Measurements from ENCODE around the gene FNDC3A.
"Not testable (repeated sequence)": the region's sequence is repeated elsewhere in the genome, so short reads cannot be mapped to it uniquely, and the experiment has no call there.

FNDC3A gene

DNA sequence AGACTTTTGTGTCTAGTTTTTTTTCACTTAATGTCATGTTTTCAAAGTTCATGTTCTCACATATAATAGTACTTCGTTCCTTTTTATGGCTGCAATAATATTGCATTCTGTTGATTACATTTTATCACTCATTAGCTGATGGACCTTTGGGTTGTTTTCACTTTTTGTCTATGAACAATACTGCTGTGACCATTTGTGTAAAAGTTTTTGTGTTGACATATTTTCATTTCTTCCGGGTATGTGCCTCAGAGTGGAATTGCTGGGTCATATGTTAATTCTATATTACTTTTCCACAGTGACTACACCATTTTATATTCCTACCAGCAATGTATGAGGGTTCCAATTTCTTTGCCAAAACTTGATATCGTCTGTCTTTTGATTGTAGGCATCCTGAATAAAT lies 158.6 kb downstream of the FNDC3A start:
- H3K36me3 ChIP-seq = peaks cover 72% of the 10 kb centered on the region

GRCh38 chr13:49137138-49137643 lies 161.5 kb downstream of the FNDC3A start:
- not testable (repeated sequence) for H3K9me3 ChIP-seq; H3K27me3 ChIP-seq; DNase-seq; H3K4me1 ChIP-seq; H3K4me3 ChIP-seq (ENCODE audit: low read depth, low read length)
- H3K36me3 ChIP-seq = peaks cover 69% of the 10 kb centered on the region

More for the DNA sequence above, 158.6 kb downstream of the FNDC3A start:
- Histone ChIP-seq H3K4me1 (peaks cover 5% of the 10 kb centered on the region), H3K4me3 (ENCODE audit: low read depth, low read length) (no peak overlapping the region), H3K9me3 (no peaks in the 10 kb centered on the region), H3K27me3 (no peaks in the 10 kb centered on the region)
- DNase-seq = no peak
- TF ChIP-seq, protein P1, sequence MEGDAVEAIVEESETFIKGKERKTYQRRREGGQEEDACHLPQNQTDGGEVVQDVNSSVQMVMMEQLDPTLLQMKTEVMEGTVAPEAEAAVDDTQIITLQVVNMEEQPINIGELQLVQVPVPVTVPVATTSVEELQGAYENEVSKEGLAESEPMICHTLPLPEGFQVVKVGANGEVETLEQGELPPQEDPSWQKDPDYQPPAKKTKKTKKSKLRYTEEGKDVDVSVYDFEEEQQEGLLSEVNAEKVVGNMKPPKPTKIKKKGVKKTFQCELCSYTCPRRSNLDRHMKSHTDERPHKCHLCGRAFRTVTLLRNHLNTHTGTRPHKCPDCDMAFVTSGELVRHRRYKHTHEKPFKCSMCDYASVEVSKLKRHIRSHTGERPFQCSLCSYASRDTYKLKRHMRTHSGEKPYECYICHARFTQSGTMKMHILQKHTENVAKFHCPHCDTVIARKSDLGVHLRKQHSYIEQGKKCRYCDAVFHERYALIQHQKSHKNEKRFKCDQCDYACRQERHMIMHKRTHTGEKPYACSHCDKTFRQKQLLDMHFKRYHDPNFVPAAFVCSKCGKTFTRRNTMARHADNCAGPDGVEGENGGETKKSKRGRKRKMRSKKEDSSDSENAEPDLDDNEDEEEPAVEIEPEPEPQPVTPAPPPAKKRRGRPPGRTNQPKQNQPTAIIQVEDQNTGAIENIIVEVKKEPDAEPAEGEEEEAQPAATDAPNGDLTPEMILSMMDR (IDR thresholded peaks at IDR 0.05; ENCODE audit: low read depth, low read length) = no peak

DNA sequence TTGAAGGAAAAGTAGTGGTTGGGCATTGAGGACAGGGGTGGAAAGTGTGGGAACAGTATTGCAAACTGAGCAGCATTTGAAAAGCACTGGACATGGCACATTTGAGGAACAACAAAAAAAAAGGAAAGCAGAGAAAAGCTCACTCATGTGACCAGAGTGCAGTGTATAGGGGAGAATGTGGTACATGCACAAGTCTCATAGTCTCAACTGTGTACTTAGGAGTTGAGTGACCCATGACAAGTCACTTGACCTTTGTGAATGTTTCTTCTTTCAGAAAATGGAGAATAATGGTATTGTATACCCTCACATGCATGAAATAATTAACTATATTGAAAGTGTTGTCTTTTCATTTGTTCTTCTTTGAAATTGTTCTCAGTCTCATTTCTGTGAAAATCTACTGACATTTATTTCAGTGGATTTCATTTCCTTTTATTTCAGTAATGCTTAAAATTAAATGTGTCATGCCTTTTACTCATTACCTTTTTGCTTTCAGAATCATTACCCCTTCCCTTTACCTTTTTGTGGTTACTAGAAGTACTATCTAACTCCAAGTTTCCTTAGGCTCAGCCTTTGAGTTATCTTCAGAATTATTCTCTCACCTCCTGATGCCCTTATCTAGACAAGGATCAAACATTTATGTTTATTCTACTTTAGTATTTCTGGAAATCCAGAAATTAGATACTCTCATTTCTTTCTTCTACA lies 165.3 kb downstream of the FNDC3A start:
- H3K27me3 ChIP-seq = no peaks in the 10 kb centered on the region
- no peak overlapping the region for H3K4me3 ChIP-seq (ENCODE audit: low read depth, low read length)
- no peaks in the 10 kb centered on the region for H3K4me1 ChIP-seq
- no peaks in the 10 kb centered on the region for H3K9me3 ChIP-seq
- H3K36me3 ChIP-seq = peaks cover 60% of the 10 kb centered on the region
- TF ChIP-seq, protein P1 (IDR thresholded peaks at IDR 0.05; ENCODE audit: low read depth, low read length) = no peak
- DNase-seq = no peak

DNA sequence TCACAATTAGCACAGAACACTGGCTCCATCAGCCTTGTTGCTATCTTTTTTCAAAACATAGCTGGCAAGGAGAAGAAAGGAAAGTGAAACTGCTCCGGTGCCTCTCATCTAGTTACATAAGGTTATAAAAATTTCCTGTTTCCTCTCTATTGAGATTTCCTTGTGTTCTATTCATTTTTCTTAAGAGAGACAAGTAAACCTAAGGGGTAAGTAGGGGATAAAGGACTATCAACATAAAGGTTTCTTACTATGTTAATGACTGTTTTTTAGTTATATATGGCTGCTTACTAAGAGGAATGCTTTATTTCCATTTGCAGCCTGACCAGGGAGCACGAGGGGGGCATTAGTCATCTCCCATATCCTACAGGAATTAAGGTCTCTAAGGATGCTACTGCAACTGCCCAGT lies 171.2 kb downstream of the FNDC3A start:
- H3K36me3 ChIP-seq = peaks cover 56% of the 10 kb centered on the region
- H3K27me3 ChIP-seq = no peaks in the 10 kb centered on the region
- H3K4me1 ChIP-seq = no peaks in the 10 kb centered on the region
- no peak for DNase-seq
- TF ChIP-seq, protein P1 (IDR thresholded peaks at IDR 0.05; ENCODE audit: low read depth, low read length) = no peak
- H3K4me3 ChIP-seq (ENCODE audit: low read depth, low read length) = no peak overlapping the region
- H3K9me3 ChIP-seq = no peaks in the 10 kb centered on the region

GRCh38 chr13:49148405-49148804 lies 172.7 kb downstream of the FNDC3A start:
- no peak for DNase-seq
- Histone ChIP-seq H3K4me1 (no peaks in the 10 kb centered on the region), H3K4me3 (ENCODE audit: low read depth, low read length) (no peak overlapping the region), H3K9me3 (no peaks in the 10 kb centered on the region), H3K27me3 (no peaks in the 10 kb centered on the region), H3K36me3 (peaks cover 45% of the 10 kb centered on the region)
- TF ChIP-seq, protein P1 (IDR thresholded peaks at IDR 0.05; ENCODE audit: low read depth, low read length) = no peak

GRCh38 chr13:49157955-49158584 lies 182.4 kb downstream of the FNDC3A start:
- not testable (repeated sequence) for H3K27me3 ChIP-seq; H3K4me1 ChIP-seq; H3K36me3 ChIP-seq; H3K4me3 ChIP-seq (ENCODE audit: low read depth, low read length); DNase-seq; H3K9me3 ChIP-seq

- H3K9me3 ChIP-seq; DNase-seq; H3K4me3 ChIP-seq (ENCODE audit: low read depth, low read length); H3K4me1 ChIP-seq; H3K27me3 ChIP-seq: not testable (repeated sequence)
- peaks cover 33% of the 10 kb centered on the region for H3K36me3 ChIP-seq
Observed at GRCh38 chr13:49163162-49163561, 187.4 kb downstream of the FNDC3A start.

Measured in BE2C (cell line).